ENCODE data around the gene F2RL3.

F2RL3 gene

GRCh38 chr19:16895467-16896145 lies 6.8 kb downstream of the F2RL3 start:
- DNase-seq (ENCODE audit: low read depth in 2 of 2): no peak

- DNase-seq (ENCODE audit: low read depth in 2 of 2): no peak
Observed at GRCh38 chr19:16896146-16897028, 7.6 kb downstream of the F2RL3 start.

- DNase-seq (ENCODE audit: low read depth in 2 of 2): peak; percentile 63 to 67
Observed at GRCh38 chr19:16897029-16897855, 8.4 kb downstream of the F2RL3 start.

- no peak for DNase-seq (ENCODE audit: low read depth in 2 of 2)
Observed at GRCh38 chr19:16897856-16898161, 9.0 kb downstream of the F2RL3 start.

- no peak for DNase-seq (ENCODE audit: low read depth in 2 of 2)
Observed at GRCh38 chr19:16898361-16899015, 9.7 kb downstream of the F2RL3 start.

- no peak for DNase-seq (ENCODE audit: low read depth in 2 of 2)
Observed at GRCh38 chr19:16899566-16900075, 10.8 kb downstream of the F2RL3 start.

GRCh38 chr19:16901491-16902175 lies 12.8 kb downstream of the F2RL3 start:
- no peak for DNase-seq (ENCODE audit: low read depth in 2 of 2)

GRCh38 chr19:16902545-16902944 lies 13.7 kb downstream of the F2RL3 start:
- DNase-seq (ENCODE audit: low read depth in 2 of 2): no peak

- no peak for DNase-seq (ENCODE audit: low read depth in 2 of 2)
Observed at GRCh38 chr19:16903347-16903746, 14.5 kb downstream of the F2RL3 start.

- no peak for DNase-seq (ENCODE audit: low read depth in 2 of 2)
Observed at GRCh38 chr19:16904599-16904998, 15.8 kb downstream of the F2RL3 start.

- no peak for DNase-seq (ENCODE audit: low read depth in 2 of 2)
Observed at GRCh38 chr19:16908759-16909158, 20.0 kb downstream of the F2RL3 start.

- DNase-seq (ENCODE audit: low read depth in 2 of 2): no peak
Observed at GRCh38 chr19:16911046-16911445, 22.2 kb downstream of the F2RL3 start.

GRCh38 chr19:16912780-16913179 lies 24.0 kb downstream of the F2RL3 start:
- DNase-seq (ENCODE audit: low read depth in 2 of 2): no peak

- no peak for DNase-seq (ENCODE audit: low read depth in 2 of 2)
Observed at GRCh38 chr19:16914421-16914820, 25.6 kb downstream of the F2RL3 start.

- no peak for DNase-seq (ENCODE audit: low read depth in 2 of 2)
Observed at GRCh38 chr19:16915135-16915534, 26.3 kb downstream of the F2RL3 start.

- no peak for DNase-seq (ENCODE audit: low read depth in 2 of 2)
Observed at GRCh38 chr19:16915734-16916133, 26.9 kb downstream of the F2RL3 start.

- no peak for DNase-seq (ENCODE audit: low read depth in 2 of 2)
Observed at GRCh38 chr19:16917401-16917800, 28.6 kb downstream of the F2RL3 start.

- no peak for DNase-seq (ENCODE audit: low read depth in 2 of 2)
Observed at GRCh38 chr19:16919496-16919895, 30.7 kb downstream of the F2RL3 start.

- peak; percentile 33 to 36 for DNase-seq (ENCODE audit: low read depth in 2 of 2)
Observed at GRCh38 chr19:16920816-16921529, 32.2 kb downstream of the F2RL3 start.

Measured in fibroblast of skin of left biceps (primary cell).